Mesenteric fat pad (tissue), 1 donor: Measurements from ENCODE around the gene RGS21. TPM values are rescaled to one million over a fixed set of nuclear protein-coding genes. Genes with fewer than 3 reads are reported as not detected.

Source experiments
- DNase-seq: peaks from one replicate; pipeline ENCODE4 v3.0.0-alpha.2; 2020; ENCODE audit warnings: low spot score
- total RNA-seq: library from RNA; stranded (reverse); fragmentation: NEBNext Ultra II Directional; extraction: Animal tissue kit (Norgen Biotek cat#: 25700); gene quantifications from one replicate; pipeline ENCODE4 v1.2.1, GENCODE V29; 2021
- donor health status: DM: yes; HTN: yes; CAD: no.

RGS21 gene
- total RNA-seq, 1 donor from 2014 or later, result not detected

GRCh38 chr1:192378878-192379277 is 62.1 kb downstream of the RGS21 start:
- no peak for DNase-seq

GRCh38 chr1:192379554-192379953 is 62.8 kb downstream of the RGS21 start:
- DNase-seq, result no peak

GRCh38 chr1:192382758-192383157 is 66.0 kb downstream of the RGS21 start:
- DNase-seq, result no peak

GRCh38 chr1:192386051-192386650 is 69.4 kb downstream of the RGS21 start:
- no peak for DNase-seq

- DNase-seq, result no peak
Measured at GRCh38 chr1:192395211-192395610, 78.4 kb downstream of the RGS21 start.

GRCh38 chr1:192395895-192396294 is 79.1 kb downstream of the RGS21 start:
- no peak for DNase-seq

GRCh38 chr1:192399161-192399560 is 82.4 kb downstream of the RGS21 start:
- DNase-seq, result no peak

GRCh38 chr1:192401825-192402224 is 85.0 kb downstream of the RGS21 start:
- no peak for DNase-seq

- DNase-seq, result no peak
Measured at GRCh38 chr1:192402571-192402970, 85.8 kb downstream of the RGS21 start.

GRCh38 chr1:192407206-192407605 is 90.4 kb downstream of the RGS21 start:
- no peak for DNase-seq

Other genes starting within 250 kb of the RGS21 start
- 7.3 TPM for gene RGS18, start 158.5 kb upstream of the RGS21 start, total RNA-seq